HepG2 (cell line): Measurements from ENCODE around the gene HYAL2. TPM values are rescaled to one million over a fixed set of nuclear protein-coding genes. Genes with fewer than 3 reads are reported as not detected.
A peak's percentile ranks its signal among the peaks of the same experiment; 100 is the strongest.

Source experiments
- ATF7 ChIP-seq, 2 experiments: fragments of 450-650 bp in 1 of 2; sonication (generic) in 1 of 2; formaldehyde crosslinking in 1 of 2; IDR thresholded peaks; 2 replicates each; pipeline versions ENCODE4 v1.4.0 to v1.6.1; 2016 to 2020; ENCODE audit warnings: antibody characterized with exemption in 1 of 2, mild to moderate bottlenecking in 1 of 2, missing genetic modification reagents in 1 of 2
- BATF2 ChIP-seq: sonication (generic); formaldehyde crosslinking; IDR thresholded peaks from 2 replicates; pipeline ENCODE4 v1.8.0; 2022; ENCODE audit warnings: mild to moderate bottlenecking, missing genetic modification reagents, moderate library complexity
- CTCF ChIP-seq: sonication (generic); formaldehyde crosslinking; IDR thresholded peaks from 2 replicates; pipeline ENCODE4 v1.5.0; 2020; ENCODE audit warnings: mild to moderate bottlenecking, missing genetic modification reagents, moderate library complexity
- HOXA3 ChIP-seq: sonication (generic); formaldehyde crosslinking; IDR thresholded peaks from 2 replicates; pipeline ENCODE4 v1.5.0; 2020; ENCODE audit warnings: missing genetic modification reagents
- JUNB ChIP-seq: sonication (generic); formaldehyde crosslinking; IDR thresholded peaks from 2 replicates; pipeline ENCODE4 v1.8.0; 2022; ENCODE audit warnings: missing genetic modification reagents, mild to moderate bottlenecking, borderline replicate concordance
- PATZ1 ChIP-seq: sonication (generic); formaldehyde crosslinking; IDR thresholded peaks from 2 replicates; pipeline ENCODE4 v1.4.0; 2020; ENCODE audit warnings: missing genetic modification reagents
- PAWR ChIP-seq: sonication (generic); formaldehyde crosslinking; IDR thresholded peaks from 2 replicates; pipeline ENCODE4 v1.4.0; 2020; ENCODE audit warnings: missing genetic modification reagents, mild to moderate bottlenecking, borderline replicate concordance
- POLR2G ChIP-seq: fragments of 200-400 bp; formaldehyde crosslinking; IDR thresholded peaks from 2 replicates; pipeline ENCODE4 v1.6.1; 2018; ENCODE audit warnings: mild to moderate bottlenecking, low read depth, low read length, moderate library complexity
- RBM22 ChIP-seq: fragments of 200-400 bp; formaldehyde crosslinking; optimal IDR thresholded peaks from 2 replicates; pipeline ENCODE3; 2017; ENCODE audit warnings: mild to moderate bottlenecking, low read length, moderate library complexity
- SALL1 ChIP-seq: sonication (generic); formaldehyde crosslinking; IDR thresholded peaks from 2 replicates; pipeline ENCODE4 v1.8.0; 2022; ENCODE audit warnings: mild to moderate bottlenecking, missing genetic modification reagents
- SMC3 ChIP-seq: IDR thresholded peaks from 2 replicates; pipeline ENCODE4 v1.6.1; 2011; ENCODE audit warnings: low read length, improper control_type of control experiment
- STAG1 ChIP-seq: sonication (generic); formaldehyde crosslinking; IDR thresholded peaks from 2 replicates; pipeline ENCODE4 v1.4.0; 2020; ENCODE audit warnings: missing genetic modification reagents
- THAP9 ChIP-seq: sonication (generic); formaldehyde crosslinking; IDR thresholded peaks from 2 replicates; pipeline ENCODE4; 2020; ENCODE audit warnings: missing genetic modification reagents, mild to moderate bottlenecking, borderline replicate concordance
- ZNF687 ChIP-seq: sonication (generic); formaldehyde crosslinking; IDR thresholded peaks from 2 replicates; pipeline ENCODE4 v1.5.1; 2020; ENCODE audit warnings: mild to moderate bottlenecking, missing genetic modification reagents, moderate library complexity
- ZNF772 ChIP-seq: sonication (generic); formaldehyde crosslinking; IDR thresholded peaks from 2 replicates; pipeline ENCODE4 v1.5.0; 2020; ENCODE audit warnings: mild to moderate bottlenecking, missing genetic modification reagents
- ZNF776 ChIP-seq: sonication (generic); formaldehyde crosslinking; IDR thresholded peaks from 2 replicates; pipeline ENCODE4 v1.4.0; 2020; ENCODE audit warnings: mild to moderate bottlenecking, missing genetic modification reagents
- polyA plus RNA-seq, 8 experiments: library from polyadenylated mRNA; depleted of rRNA in 3 of 8; stranded (reverse) in 7 of 8; unstranded in 1 of 8; fragments of >200 nt; fragmentation: Illumina TruSeq in 4 of 8; extraction: Trizol in 4 of 8; gene quantifications; 2 replicates each; pipeline versions ENCODE4 v1.2.1 to v1.2.3, GENCODE V29; 2011 to 2016; ENCODE audit warnings: low read depth in 4 of 8, missing spikeins in 1 of 8, mixed read lengths in 1 of 8; ENCODE audit not compliant: insufficient read depth in 1 of 8
- total RNA-seq, 5 experiments: library from RNA; depleted of rRNA; stranded (reverse); fragments of >200 nt; fragmentation: Illumina TruSeq; extraction: Trizol; gene quantifications; 2 replicates each; pipeline ENCODE4 v1.2.3, GENCODE V29; 2016; ENCODE audit warnings: low read depth in 1 of 5

HYAL2 gene
- total and polyA plus RNA-seq, 2 of the 13 experiments (the other 11 are each of a cell fraction or from before 2014, with no cell fraction given): 76.2 to 102 TPM

- TF ChIP-seq CTCF (CRISPR knock-in tag) (peak; percentile 66), HOXA3 (CRISPR knock-in tag) (peak; percentile 53; the same call in 1 of the 2 replicates), ATF7 (IDR thresholded peaks at IDR 0.05) (peak; percentile 72), ATF7 (CRISPR knock-in tag; IDR thresholded peaks at IDR 0.05) (no peak), ZNF772 (CRISPR knock-in tag) (no peak), ZNF687 (CRISPR knock-in tag) (peak; percentile 42), PATZ1 (CRISPR knock-in tag) (peak; percentile 44; the same call in 1 of the 2 replicates), SMC3 (peak; percentile 45), THAP9 (0 out of 2 replicates have a peak, but pooled peaks have one; percentile 43), BATF2 (CRISPR knock-in tag) (no peak), ZNF776 (CRISPR knock-in tag) (0 out of 2 replicates have a peak, but pooled peaks have one; percentile 44), SALL1 (CRISPR knock-in tag) (peak; percentile 34; the same call in 1 of the 2 replicates), STAG1 (CRISPR knock-in tag) (peak; percentile 51), RBM22 (peak; percentile 74), PAWR (no peak), POLR2G (0 out of 2 replicates have a peak, but pooled peaks have one; percentile 18), JUNB (CRISPR knock-in tag) (no peak)
These were observed 48.0 kb downstream of the HYAL2 start (continued) for GRCh38 chr3:50274371-50275104.
